ENCODE measurements around the gene PPA2. TPM values are rescaled to one million over a fixed set of nuclear protein-coding genes. Genes with fewer than 3 reads are reported as not detected.
"Not testable (repeated sequence)": the region's sequence is repeated elsewhere in the genome, so short reads cannot be mapped to it uniquely, and the experiment has no call there.

PPA2 gene
- total and polyA plus RNA-seq, 4 donors = 69.3 to 113 (median 82.7) TPM

GRCh38 chr4:105461621-105462382, 12.1 kb downstream of the PPA2 start:
- no peak overlapping the region for H3K27ac ChIP-seq (ENCODE audit: low read depth, low read length)
- H3K27me3 ChIP-seq (ENCODE audit: control insufficient read depth, insufficient read depth, low read length) = no peaks in the 10 kb centered on the region
- H3K36me3 ChIP-seq (ENCODE audit: control insufficient read depth, insufficient read depth, low read length) = no peaks in the 10 kb centered on the region
- no peaks in the 10 kb centered on the region for H3K9me3 ChIP-seq (ENCODE audit: control insufficient read depth, insufficient read depth, low read length)
- no peak for DNase-seq (ENCODE audit: low read depth in 4 of 6, low spot score in 6 of 6)
- H3K4me1 ChIP-seq (ENCODE audit: control insufficient read depth, insufficient read depth, low read length) = no peaks in the 10 kb centered on the region
- H3K4me3 ChIP-seq (ENCODE audit: low read depth, low read length) = no peak overlapping the region
- 92% methylated on average over 2 of the region's 6 CpGs for WGBS (ENCODE audit: insufficient coverage)

GRCh38 chr4:105461221-105461620, 12.6 kb downstream of the PPA2 start:
- H3K27ac ChIP-seq (ENCODE audit: low read depth, low read length) = no peak overlapping the region
- H3K4me3 ChIP-seq (ENCODE audit: low read depth, low read length) = no peak overlapping the region
- H3K27me3 ChIP-seq (ENCODE audit: control insufficient read depth, insufficient read depth, low read length) = no peaks in the 10 kb centered on the region
- no peaks in the 10 kb centered on the region for H3K4me1 ChIP-seq (ENCODE audit: control insufficient read depth, insufficient read depth, low read length)
- 100% methylated on average over 3 of the region's 8 CpGs for WGBS (ENCODE audit: insufficient coverage)
- no peaks in the 10 kb centered on the region for H3K9me3 ChIP-seq (ENCODE audit: control insufficient read depth, insufficient read depth, low read length)
- no peak for DNase-seq (ENCODE audit: low read depth in 4 of 6, low spot score in 6 of 6)
- H3K36me3 ChIP-seq (ENCODE audit: control insufficient read depth, insufficient read depth, low read length) = no peaks in the 10 kb centered on the region

- no CpG with 5 or more reads among the region's 2 CpGs for WGBS (ENCODE audit: insufficient coverage)
- H3K9me3 ChIP-seq (ENCODE audit: control insufficient read depth, insufficient read depth, low read length) = no peaks in the 10 kb centered on the region
- H3K4me3 ChIP-seq (ENCODE audit: low read depth, low read length) = no peak overlapping the region
- no peaks in the 10 kb centered on the region for H3K36me3 ChIP-seq (ENCODE audit: control insufficient read depth, insufficient read depth, low read length)
- no peaks in the 10 kb centered on the region for H3K27me3 ChIP-seq (ENCODE audit: control insufficient read depth, insufficient read depth, low read length)
- DNase-seq (ENCODE audit: low read depth in 4 of 6, low spot score in 6 of 6) = no peak
- H3K4me1 ChIP-seq (ENCODE audit: control insufficient read depth, insufficient read depth, low read length) = no peaks in the 10 kb centered on the region
- no peak overlapping the region for H3K27ac ChIP-seq (ENCODE audit: low read depth, low read length)
Measured at GRCh38 chr4:105460306-105460705, 13.6 kb downstream of the PPA2 start.

GRCh38 chr4:105458541-105458940, 15.3 kb downstream of the PPA2 start:
- 98% methylated on average over 6 of the region's 11 CpGs for WGBS (ENCODE audit: insufficient coverage)
- DNase-seq (ENCODE audit: low read depth in 4 of 6, low spot score in 6 of 6) = not testable (repeated sequence)

GRCh38 chr4:105458001-105458400, 15.9 kb downstream of the PPA2 start:
- H3K4me1 ChIP-seq (ENCODE audit: control insufficient read depth, insufficient read depth, low read length) = no peaks in the 10 kb centered on the region
- H3K4me3 ChIP-seq (ENCODE audit: low read depth, low read length) = no peak overlapping the region
- peak in 1 of 6 donors; percentile 2 for DNase-seq (ENCODE audit: low read depth in 4 of 6, low spot score in 6 of 6)
- no peaks in the 10 kb centered on the region for H3K9me3 ChIP-seq (ENCODE audit: control insufficient read depth, insufficient read depth, low read length)
- no peak overlapping the region for H3K27ac ChIP-seq (ENCODE audit: low read depth, low read length)
- no peaks in the 10 kb centered on the region for H3K36me3 ChIP-seq (ENCODE audit: control insufficient read depth, insufficient read depth, low read length)
- H3K27me3 ChIP-seq (ENCODE audit: control insufficient read depth, insufficient read depth, low read length) = no peaks in the 10 kb centered on the region
- 100% methylated on average over 1 of the region's 1 CpG for WGBS (ENCODE audit: insufficient coverage)

More at GRCh38 chr4:105458541-105458940, 15.3 kb downstream of the PPA2 start:
- not testable (repeated sequence) for H3K36me3 ChIP-seq (ENCODE audit: control insufficient read depth, insufficient read depth, low read length); H3K4me3 ChIP-seq (ENCODE audit: low read depth, low read length); H3K27me3 ChIP-seq (ENCODE audit: control insufficient read depth, insufficient read depth, low read length); H3K9me3 ChIP-seq (ENCODE audit: control insufficient read depth, insufficient read depth, low read length); H3K4me1 ChIP-seq (ENCODE audit: control insufficient read depth, insufficient read depth, low read length); H3K27ac ChIP-seq (ENCODE audit: low read depth, low read length)

- Histone ChIP-seq H3K36me3 (ENCODE audit: control insufficient read depth, insufficient read depth, low read length) (no peaks in the 10 kb centered on the region), H3K27me3 (ENCODE audit: control insufficient read depth, insufficient read depth, low read length) (no peaks in the 10 kb centered on the region), H3K27ac (ENCODE audit: low read depth, low read length) (no peak overlapping the region), H3K9me3 (ENCODE audit: control insufficient read depth, insufficient read depth, low read length) (no peaks in the 10 kb centered on the region), H3K4me3 (ENCODE audit: low read depth, low read length) (no peak overlapping the region), H3K4me1 (ENCODE audit: control insufficient read depth, insufficient read depth, low read length) (no peaks in the 10 kb centered on the region)
- 100% methylated on average over 1 of the region's 2 CpGs for WGBS (ENCODE audit: insufficient coverage)
- DNase-seq (ENCODE audit: low read depth in 4 of 6, low spot score in 6 of 6) = no peak
Measured at GRCh38 chr4:105455998-105456397, 17.9 kb downstream of the PPA2 start.

- no peaks in the 10 kb centered on the region for H3K9me3 ChIP-seq (ENCODE audit: control insufficient read depth, insufficient read depth, low read length)
- H3K27ac ChIP-seq (ENCODE audit: low read depth, low read length) = no peak overlapping the region
- no peak for DNase-seq (ENCODE audit: low read depth in 4 of 6, low spot score in 6 of 6)
- H3K36me3 ChIP-seq (ENCODE audit: control insufficient read depth, insufficient read depth, low read length) = no peaks in the 10 kb centered on the region
- H3K4me3 ChIP-seq (ENCODE audit: low read depth, low read length) = no peak overlapping the region
- no peaks in the 10 kb centered on the region for H3K27me3 ChIP-seq (ENCODE audit: control insufficient read depth, insufficient read depth, low read length)
- no CpG with 5 or more reads among the region's 4 CpGs for WGBS (ENCODE audit: insufficient coverage)
- H3K4me1 ChIP-seq (ENCODE audit: control insufficient read depth, insufficient read depth, low read length) = no peaks in the 10 kb centered on the region
Measured at GRCh38 chr4:105455182-105455581, 18.7 kb downstream of the PPA2 start.

GRCh38 chr4:105453550-105454205, 20.2 kb downstream of the PPA2 start:
- no peaks in the 10 kb centered on the region for H3K4me1 ChIP-seq (ENCODE audit: control insufficient read depth, insufficient read depth, low read length)
- DNase-seq (ENCODE audit: low read depth in 4 of 6, low spot score in 6 of 6) = peak in 2 of 6 donors; percentile 9 to 87
- no peaks in the 10 kb centered on the region for H3K27me3 ChIP-seq (ENCODE audit: control insufficient read depth, insufficient read depth, low read length)
- no peak overlapping the region for H3K27ac ChIP-seq (ENCODE audit: low read depth, low read length)
- no peaks in the 10 kb centered on the region for H3K9me3 ChIP-seq (ENCODE audit: control insufficient read depth, insufficient read depth, low read length)
- H3K4me3 ChIP-seq (ENCODE audit: low read depth, low read length) = no peak overlapping the region
- no peaks in the 10 kb centered on the region for H3K36me3 ChIP-seq (ENCODE audit: control insufficient read depth, insufficient read depth, low read length)
- WGBS (ENCODE audit: insufficient coverage) = no CpG with 5 or more reads among the region's 4 CpGs

GRCh38 chr4:105451346-105451745, 22.5 kb downstream of the PPA2 start:
- H3K36me3 ChIP-seq (ENCODE audit: control insufficient read depth, insufficient read depth, low read length) = no peaks in the 10 kb centered on the region
- DNase-seq (ENCODE audit: low read depth in 4 of 6, low spot score in 6 of 6) = no peak
- WGBS (ENCODE audit: insufficient coverage) = no CpG with 5 or more reads among the region's 2 CpGs
- H3K4me1 ChIP-seq (ENCODE audit: control insufficient read depth, insufficient read depth, low read length) = no peaks in the 10 kb centered on the region
- H3K9me3 ChIP-seq (ENCODE audit: control insufficient read depth, insufficient read depth, low read length) = no peaks in the 10 kb centered on the region
- H3K27me3 ChIP-seq (ENCODE audit: control insufficient read depth, insufficient read depth, low read length) = no peaks in the 10 kb centered on the region
- no peak overlapping the region for H3K4me3 ChIP-seq (ENCODE audit: low read depth, low read length)
- H3K27ac ChIP-seq (ENCODE audit: low read depth, low read length) = no peak overlapping the region

GRCh38 chr4:105440890-105441289, 33.0 kb downstream of the PPA2 start:
- DNase-seq (ENCODE audit: low read depth in 4 of 6, low spot score in 6 of 6) = no peak
- H3K4me1 ChIP-seq (ENCODE audit: control insufficient read depth, insufficient read depth, low read length) = no peaks in the 10 kb centered on the region

More at GRCh38 chr4:105440890-105441289, 33.0 kb downstream of the PPA2 start:
- peaks cover 3% of the 10 kb centered on the region for H3K36me3 ChIP-seq (ENCODE audit: control insufficient read depth, insufficient read depth, low read length)
- no peak overlapping the region for H3K4me3 ChIP-seq (ENCODE audit: low read depth, low read length)
- peaks cover 2% of the 10 kb centered on the region for H3K9me3 ChIP-seq (ENCODE audit: control insufficient read depth, insufficient read depth, low read length)
- no peaks in the 10 kb centered on the region for H3K27me3 ChIP-seq (ENCODE audit: control insufficient read depth, insufficient read depth, low read length)
- H3K27ac ChIP-seq (ENCODE audit: low read depth, low read length) = no peak overlapping the region

All from spinal cord (tissue), 10 donors.